ENCODE measurements around the gene DHX38.

- TF ChIP-seq CTCF (IDR thresholded peaks at IDR 0.05; ENCODE audit: extremely low read depth in 1 of 2, insufficient read depth in 1 of 2, low read depth in 1 of 2, low read length in 2 of 2) = no peak
- no peak for TF ChIP-seq POLR2AphosphoS5 (IDR thresholded peaks at IDR 0.05; ENCODE audit: insufficient read depth, low read depth, low read length)
- no peak for TF ChIP-seq POLR2A (IDR thresholded peaks at IDR 0.05; ENCODE audit: low read depth, low read length)
- TF ChIP-seq MAX (IDR thresholded peaks at IDR 0.05; ENCODE audit: insufficient read depth, insufficient read length) = no peak
- TF ChIP-seq JUN (IDR thresholded peaks at IDR 0.05; ENCODE audit: borderline replicate concordance, insufficient read depth, insufficient read length, low read depth) = no peak
- TF ChIP-seq MYC (IDR thresholded peaks at IDR 0.05; ENCODE audit: low read depth, low read length) = no peak
Observed at GRCh38 chr16:72125635-72126428, 32.2 kb downstream of the DHX38 start.
